ENCODE measurements around the gene GSN.

GSN gene

GRCh38 chr9:121376214-121376830 is 108.4 kb downstream of the GSN start:
- no peak for DNase-seq

DNA sequence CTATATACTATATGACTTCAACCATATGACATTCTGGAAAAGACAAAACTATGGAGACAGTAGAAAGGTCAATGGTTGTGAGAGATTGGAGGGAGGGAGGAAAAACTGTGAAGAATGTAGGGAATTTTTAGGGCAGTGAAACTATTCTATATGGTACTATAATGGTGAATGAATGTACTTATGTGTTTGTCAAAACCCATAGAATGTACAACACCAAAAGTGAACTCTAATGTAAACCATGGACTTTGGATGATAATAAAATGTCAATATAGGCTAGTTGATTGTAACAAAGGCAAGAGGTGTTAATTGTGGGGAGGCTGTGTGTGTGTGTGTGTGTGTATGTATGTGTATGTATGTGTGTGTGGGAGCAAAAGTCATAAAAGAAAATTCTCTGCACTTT is 112.9 kb downstream of the GSN start:
- DNase-seq, result no peak
